MG63 (cell line): Measurements from ENCODE around the gene BTBD8. TPM values are rescaled to one million over a fixed set of nuclear protein-coding genes. Genes with fewer than 3 reads are reported as not detected.
A peak's percentile ranks its signal among the peaks of the same experiment; 100 is the strongest.
"Not testable (repeated sequence)": the region's sequence is repeated elsewhere in the genome, so short reads cannot be mapped to it uniquely, and the experiment has no call there.

Experiments used
- DNase-seq: peaks from one replicate; pipeline ENCODE4 v3.0.0-alpha.2; 2020
- H3K27me3 ChIP-seq: fragments of 250-450 bp; sonication (Bioruptor Pico); 2 replicates; pipeline ENCODE4 v1.5.1; 2020; ENCODE audit warnings: mild to moderate bottlenecking, moderate library complexity
- H3K36me3 ChIP-seq: fragments of 250-450 bp; sonication (Bioruptor Pico); 2 replicates; pipeline ENCODE4 v1.5.1; 2020; ENCODE audit warnings: mild to moderate bottlenecking, moderate library complexity
- H3K4me3 ChIP-seq: fragments of 250-450 bp; sonication (Bioruptor Pico); 2 replicates; pipeline ENCODE4 v1.5.1; 2020; ENCODE audit warnings: mild to moderate bottlenecking, moderate library complexity
- H3K9me3 ChIP-seq: fragments of 250-450 bp; sonication (Bioruptor Pico); 2 replicates; pipeline ENCODE4 v1.5.1; 2020; ENCODE audit warnings: mild to moderate bottlenecking, moderate library complexity
- total RNA-seq: library from RNA; depleted of rRNA; stranded (reverse); fragments of >200 nt; shearing (Covaris generic); gene quantifications from 2 replicates; pipeline ENCODE4 v1.2.3, GENCODE V29; 2014; ENCODE audit warnings: low replicate concordance; rRNA removed

The BTBD8 gene
- total RNA-seq: 0.15 and 0.99 TPM in 2 replicates

DNA sequence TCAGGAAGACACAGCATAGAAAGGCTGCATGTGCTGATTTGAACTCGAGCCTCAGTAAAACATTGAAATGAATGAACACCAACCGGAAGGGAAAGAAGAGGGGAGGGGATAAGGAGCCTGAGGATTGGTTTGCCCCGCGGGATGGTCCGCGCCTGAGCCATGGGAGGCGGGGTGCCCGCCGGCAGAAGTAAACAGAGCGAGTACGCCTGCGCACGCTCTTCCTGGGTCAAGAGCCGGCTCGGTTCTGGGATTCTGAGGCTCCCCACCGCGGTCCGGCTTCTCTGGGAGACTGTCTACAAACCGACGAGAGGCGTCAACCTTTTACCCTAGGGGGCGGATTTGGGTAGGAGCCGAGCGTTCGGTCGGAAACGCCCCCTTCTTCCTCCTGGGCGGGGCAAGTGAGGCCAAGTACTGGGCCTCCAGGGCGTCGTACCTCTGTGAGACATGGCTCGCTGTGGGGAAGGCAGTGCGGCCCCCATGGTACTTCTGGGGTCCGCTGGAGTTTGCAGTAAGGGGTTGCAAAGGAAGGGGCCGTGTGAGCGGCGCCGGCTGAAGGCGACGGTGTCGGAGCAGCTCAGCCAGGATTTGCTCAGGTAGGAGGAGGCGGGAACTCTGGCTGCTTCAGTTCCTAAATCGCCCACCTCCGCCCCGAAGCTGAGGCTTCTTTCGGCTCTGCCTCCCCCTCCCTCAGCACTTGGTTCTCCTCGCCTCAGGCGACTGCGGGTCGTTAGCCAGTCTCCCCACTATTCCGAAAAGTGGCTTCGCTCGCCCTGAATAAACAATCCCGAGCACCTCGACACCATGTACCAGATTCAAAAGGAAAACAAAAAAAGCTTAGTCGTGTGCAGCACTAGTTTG is at the start of gene BTBD8:
Gene BTBD8, plus strand, starts transcription at position 218 of the 858 bp plus-strand sequence. Its CDS starts 227 bp downstream, at position 445.
- H3K27me3 ChIP-seq: no peaks in the 10 kb centered on the region
- no peaks in the 10 kb centered on the region for H3K36me3 ChIP-seq
- DNase-seq: peak; percentile 69

DNA sequence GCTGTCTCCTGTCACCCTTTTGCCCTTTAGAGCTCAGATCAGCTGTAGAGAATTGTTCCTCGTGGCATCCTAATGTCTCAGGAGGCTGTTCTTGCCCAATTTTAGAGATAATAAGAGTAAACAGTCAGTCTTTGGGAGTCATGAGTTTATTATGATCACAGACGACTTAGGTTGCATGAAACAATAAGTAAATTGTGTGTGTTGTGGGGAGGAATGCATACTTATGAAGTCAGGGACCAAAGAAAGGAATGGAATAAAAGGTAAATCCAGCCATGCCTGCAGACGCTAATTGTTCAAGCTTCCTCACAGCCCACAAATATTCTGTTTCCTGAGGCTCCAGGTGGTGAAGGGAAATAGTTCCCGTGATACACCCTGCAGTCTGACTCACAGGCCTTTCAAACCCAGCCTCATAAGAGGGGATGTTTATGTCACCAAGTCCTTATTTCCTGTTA is 49.5 kb upstream of the BTBD8 start:
- no peaks in the 10 kb centered on the region for H3K9me3 ChIP-seq
- H3K27me3 ChIP-seq: no peaks in the 10 kb centered on the region
- no peak overlapping the region for H3K4me3 ChIP-seq
- DNase-seq: no peak
- H3K36me3 ChIP-seq: no peaks in the 10 kb centered on the region

More for the DNA sequence above, at the start of gene BTBD8:
- Histone ChIP-seq H3K9me3 (0 out of 2 replicates have a peak, but pooled peaks cover 2% of the 10 kb centered on the region), H3K4me3 (peak within 1 kb of the TSS; percentile 79)

DNA sequence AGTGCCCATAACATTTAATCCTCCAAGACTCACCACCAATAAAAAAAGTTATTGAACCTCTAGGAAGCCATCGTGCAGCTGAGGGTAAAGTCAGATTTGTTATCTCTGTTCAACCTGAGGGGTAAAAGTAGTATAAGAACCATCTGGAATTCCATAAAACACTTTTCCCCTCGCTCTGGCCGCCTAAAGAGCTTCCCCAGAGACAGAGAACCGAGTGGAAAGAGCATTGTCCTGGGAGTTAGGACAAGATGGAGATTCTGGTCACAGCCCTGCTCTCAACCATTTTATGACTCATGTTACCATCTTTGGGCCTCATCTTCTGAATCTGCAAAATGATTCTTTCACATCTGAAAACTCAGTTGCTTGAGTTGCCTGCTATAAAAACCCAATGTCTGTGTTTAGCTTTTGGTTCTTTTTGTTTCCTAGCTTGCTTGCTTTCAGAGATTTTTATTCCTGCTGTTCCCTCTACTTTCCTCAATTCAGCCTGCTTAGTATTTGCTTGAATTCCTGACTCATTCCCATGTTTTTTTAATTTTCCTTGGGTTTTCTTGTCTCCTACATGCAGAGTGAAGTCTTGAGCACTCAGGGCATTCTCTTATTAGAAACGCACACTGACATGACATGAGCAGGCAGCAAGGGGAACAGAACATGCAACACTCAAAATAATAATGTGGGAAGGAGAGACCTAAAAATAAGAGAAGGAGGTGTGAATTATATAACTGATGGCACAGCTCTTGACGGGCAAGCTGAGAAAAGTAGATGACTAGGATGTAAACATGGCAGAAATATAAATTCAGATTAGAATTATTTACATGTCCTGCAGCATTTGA is 48.6 kb upstream of the BTBD8 start:
- Histone ChIP-seq H3K4me3 (no peak overlapping the region), H3K36me3 (no peaks in the 10 kb centered on the region), H3K9me3 (no peaks in the 10 kb centered on the region), H3K27me3 (peaks cover 3% of the 10 kb centered on the region; the same call in 1 of the 2 replicates)
- no peak for DNase-seq

DNA sequence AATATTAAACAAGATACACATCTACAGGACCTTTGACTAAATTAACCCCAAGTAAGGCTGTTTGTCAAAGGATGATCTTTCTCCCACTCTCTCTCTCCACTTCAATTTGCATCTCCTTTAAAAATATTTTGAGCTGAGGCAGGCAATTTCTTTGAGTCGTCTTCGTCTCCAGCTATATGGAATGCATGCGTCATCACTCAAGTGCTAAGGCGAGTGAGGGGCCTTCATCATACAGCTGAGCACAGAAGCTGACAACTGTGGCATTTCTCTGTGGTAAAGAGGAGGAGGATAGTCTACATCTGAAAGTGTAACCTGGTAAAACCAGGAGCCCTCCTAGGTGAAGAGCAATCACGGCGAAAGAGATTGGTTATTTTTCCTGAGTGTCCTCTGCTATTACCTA is 42.7 kb upstream of the BTBD8 start:
- H3K9me3 ChIP-seq: no peaks in the 10 kb centered on the region
- H3K27me3 ChIP-seq: peaks cover 3% of the 10 kb centered on the region; the same call in 1 of the 2 replicates
- H3K36me3 ChIP-seq: no peaks in the 10 kb centered on the region
- H3K4me3 ChIP-seq: no peak overlapping the region
- no peak for DNase-seq

DNA sequence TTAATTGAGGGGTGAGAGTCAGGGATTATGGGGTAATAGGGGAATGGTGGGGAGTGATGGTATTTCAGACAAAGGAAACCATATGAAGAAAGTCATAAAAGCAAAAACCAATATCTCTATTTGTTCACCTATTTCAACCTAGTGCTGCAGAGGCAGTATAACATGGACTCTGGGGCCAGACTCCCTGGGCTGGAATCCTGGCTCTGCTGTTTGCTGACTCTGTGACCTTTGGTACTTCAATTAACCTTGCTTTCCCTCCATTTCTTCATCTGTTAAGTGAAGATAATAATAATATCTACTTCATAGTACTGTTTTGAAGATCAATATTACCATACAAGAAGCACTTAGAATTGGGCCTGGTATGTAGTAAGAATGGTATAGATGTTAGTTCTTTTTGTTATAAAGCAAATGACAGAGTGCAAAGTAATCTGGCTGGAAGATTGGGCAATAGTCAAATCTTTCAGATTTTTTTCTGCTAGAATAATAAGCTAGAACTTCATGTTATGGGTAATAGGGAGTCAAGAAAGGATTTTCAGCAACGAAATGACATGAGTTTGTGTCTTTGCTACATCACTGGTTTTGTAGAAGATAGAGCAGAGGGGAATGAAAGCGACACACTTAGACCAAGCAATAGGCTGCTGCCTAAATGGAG is 41.3 kb upstream of the BTBD8 start:
- Histone ChIP-seq H3K9me3 (no peaks in the 10 kb centered on the region), H3K27me3 (peaks cover 3% of the 10 kb centered on the region; the same call in 1 of the 2 replicates), H3K36me3 (no peaks in the 10 kb centered on the region), H3K4me3 (no peak overlapping the region)
- no peak for DNase-seq

DNA sequence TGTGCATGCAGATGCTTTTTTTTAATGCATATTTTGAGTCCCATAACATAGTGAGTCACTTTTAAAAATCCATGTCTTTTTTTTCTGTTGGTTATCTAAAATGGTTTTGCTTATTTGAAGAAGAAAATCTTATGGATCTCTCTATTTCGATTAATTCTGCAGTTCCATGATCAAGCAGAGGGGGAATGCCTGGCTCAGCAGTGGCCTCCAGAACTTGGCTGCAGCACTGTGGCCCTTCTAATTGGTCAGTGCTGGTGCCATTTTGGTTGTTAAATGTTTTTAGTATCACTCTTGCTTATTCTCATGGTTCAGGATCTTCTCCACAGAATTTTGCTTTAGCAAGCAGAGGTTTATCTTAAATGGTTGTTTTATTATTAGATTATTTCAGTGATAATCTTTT is 39.2 kb upstream of the BTBD8 start:
- no peak overlapping the region for H3K4me3 ChIP-seq
- peaks cover 3% of the 10 kb centered on the region; the same call in 1 of the 2 replicates for H3K27me3 ChIP-seq
- no peak for DNase-seq
- H3K36me3 ChIP-seq: no peaks in the 10 kb centered on the region
- no peaks in the 10 kb centered on the region for H3K9me3 ChIP-seq

DNA sequence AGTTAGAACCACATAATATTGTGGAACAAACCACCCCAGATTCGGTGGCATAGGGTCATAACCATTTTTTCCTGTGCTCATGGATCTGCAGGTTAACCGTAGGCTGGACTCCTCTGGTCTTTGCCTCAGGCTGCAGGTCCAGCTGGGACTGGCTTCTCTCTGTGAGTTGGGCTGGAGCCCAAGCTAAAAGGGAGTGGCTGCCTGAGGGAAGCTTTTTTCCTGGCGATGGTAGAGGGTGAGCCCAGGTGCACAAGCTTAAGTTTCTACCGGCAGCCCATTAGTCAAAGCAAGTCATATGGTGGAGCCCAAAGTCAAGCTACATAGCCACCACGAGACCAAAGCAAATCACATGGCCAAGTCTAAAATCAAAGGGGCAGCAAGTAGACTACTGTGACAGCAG is 36.5 kb upstream of the BTBD8 start:
- no peak overlapping the region for H3K4me3 ChIP-seq
- DNase-seq: no peak
- no peaks in the 10 kb centered on the region for H3K9me3 ChIP-seq
- no peaks in the 10 kb centered on the region for H3K36me3 ChIP-seq
- no peaks in the 10 kb centered on the region for H3K27me3 ChIP-seq

DNA sequence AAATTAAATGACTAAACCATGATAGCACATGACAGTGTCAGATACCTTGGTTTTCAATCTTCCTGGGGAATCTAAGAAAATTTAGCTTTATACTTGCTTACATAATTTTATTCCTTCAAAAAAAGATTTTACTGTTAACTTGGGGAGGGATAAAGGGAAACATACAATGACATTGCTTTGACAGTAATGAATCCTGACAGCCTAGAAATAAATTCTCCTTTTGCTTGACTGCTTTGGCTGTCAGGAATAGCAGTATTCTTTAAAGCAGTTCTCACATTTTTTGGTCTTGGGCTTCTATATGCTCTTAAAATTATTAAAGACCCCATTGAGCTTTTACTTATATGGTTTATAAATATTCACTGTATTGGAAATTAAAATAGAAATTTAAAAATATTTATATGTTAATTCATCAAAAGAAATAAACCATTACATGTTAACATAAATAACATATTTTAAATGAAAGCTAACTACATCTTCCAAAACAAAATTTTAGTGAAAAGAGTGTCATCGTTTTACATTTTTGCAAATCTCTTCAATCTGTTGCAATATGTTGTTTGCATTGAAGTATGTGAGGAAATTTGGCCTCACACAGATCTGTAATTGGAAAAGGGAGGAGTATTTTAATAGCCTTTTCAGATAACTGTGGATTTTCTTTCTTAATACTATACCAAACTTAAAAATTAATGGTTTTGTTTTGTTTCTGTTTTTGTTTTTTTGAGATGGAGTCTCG is 34.2 kb upstream of the BTBD8 start:
- H3K9me3 ChIP-seq: no peaks in the 10 kb centered on the region

DNA sequence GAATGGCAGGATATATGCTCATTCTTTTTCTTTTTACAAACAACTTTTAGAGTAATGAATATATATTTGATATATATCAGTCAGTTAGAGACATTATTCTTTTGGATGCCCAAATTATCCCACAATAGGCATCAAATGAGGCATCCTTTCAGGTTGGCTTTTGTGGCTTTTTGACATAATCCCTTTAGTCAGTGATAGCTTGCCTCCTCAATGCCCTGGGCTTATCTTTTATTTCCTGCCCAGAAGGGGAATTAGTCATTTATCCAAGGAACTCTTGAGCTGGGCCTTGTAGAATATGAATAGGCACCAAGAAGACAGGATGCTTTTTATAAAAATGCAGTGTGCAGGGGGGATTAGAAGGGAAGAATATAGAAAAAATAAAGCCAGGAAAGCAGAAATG is 28.2 kb upstream of the BTBD8 start:
- Histone ChIP-seq H3K4me3 (no peak overlapping the region), H3K9me3 (no peaks in the 10 kb centered on the region)
- DNase-seq: no peak

More for the DNA sequence above, 34.2 kb upstream of the BTBD8 start:
- no peaks in the 10 kb centered on the region for H3K27me3 ChIP-seq
- no peak for DNase-seq
- H3K4me3 ChIP-seq: no peak overlapping the region
- no peaks in the 10 kb centered on the region for H3K36me3 ChIP-seq

DNA sequence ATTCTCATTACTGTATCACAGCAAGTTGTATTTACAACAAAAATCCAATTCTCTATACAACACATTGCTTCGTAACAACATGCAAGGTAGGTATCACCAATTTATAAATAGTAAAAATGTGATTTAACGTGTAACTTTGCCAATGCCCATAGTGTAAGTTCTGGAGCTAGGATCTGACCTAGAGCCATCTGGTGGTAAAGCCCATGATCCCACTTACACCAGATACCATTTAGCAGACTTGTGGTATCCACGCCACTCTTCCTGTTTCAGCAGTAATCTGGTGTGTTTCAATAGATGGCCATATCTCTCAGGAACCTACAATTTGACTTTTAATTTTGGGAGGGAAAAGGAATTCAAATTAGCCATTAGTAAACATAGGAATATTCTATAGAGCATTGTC is 15.1 kb upstream of the BTBD8 start:
- DNase-seq: no peak
- no peaks in the 10 kb centered on the region for H3K27me3 ChIP-seq
- no peaks in the 10 kb centered on the region for H3K36me3 ChIP-seq
- H3K4me3 ChIP-seq: no peak overlapping the region
- no peaks in the 10 kb centered on the region for H3K9me3 ChIP-seq

More for the DNA sequence above, 28.2 kb upstream of the BTBD8 start:
- Histone ChIP-seq H3K27me3 (no peaks in the 10 kb centered on the region), H3K36me3 (no peaks in the 10 kb centered on the region)

DNA sequence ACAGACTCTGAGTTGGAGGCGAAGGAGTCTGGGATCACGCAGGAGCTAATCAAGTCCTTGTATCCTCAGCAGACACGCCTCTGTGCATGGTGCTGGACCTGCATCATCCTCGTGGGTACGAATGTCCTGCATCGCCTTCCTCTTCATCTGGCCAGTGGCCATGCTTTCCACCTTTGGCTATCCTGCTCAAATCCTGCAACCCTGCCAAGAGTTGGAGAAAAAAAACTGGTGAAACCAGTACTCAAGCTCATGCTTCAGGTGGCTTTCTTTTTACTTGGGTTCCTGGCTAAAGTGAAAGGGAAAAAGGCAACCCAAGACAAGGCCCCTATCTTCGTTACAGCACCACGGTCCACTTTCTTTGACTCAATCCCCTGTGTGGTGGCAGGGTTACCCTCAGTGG is 13.8 kb upstream of the BTBD8 start:
- H3K4me3 ChIP-seq: no peak overlapping the region
- no peak for DNase-seq
- no peaks in the 10 kb centered on the region for H3K27me3 ChIP-seq
- H3K36me3 ChIP-seq: no peaks in the 10 kb centered on the region
- no peaks in the 10 kb centered on the region for H3K9me3 ChIP-seq

DNA sequence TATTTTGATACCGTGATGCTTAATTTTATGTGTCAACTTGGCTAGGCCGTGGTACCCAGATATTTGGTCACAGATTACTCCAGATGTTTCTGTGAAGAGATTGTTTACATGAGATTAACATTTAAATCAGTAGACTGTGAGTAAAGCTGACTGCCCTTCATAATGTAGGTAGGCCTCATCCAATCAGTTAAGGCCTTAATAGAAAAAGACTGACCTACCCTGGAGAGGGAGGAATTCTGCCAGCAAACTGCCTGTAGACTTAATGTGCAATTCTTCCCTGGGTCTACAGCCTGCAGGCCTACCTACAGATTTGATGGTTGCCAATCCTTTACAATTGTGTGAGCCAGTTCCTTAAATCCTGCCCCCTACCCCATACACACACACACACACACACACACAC is 9.3 kb upstream of the BTBD8 start:
- DNase-seq: no peak
- Histone ChIP-seq H3K36me3 (no peaks in the 10 kb centered on the region), H3K27me3 (no peaks in the 10 kb centered on the region), H3K9me3 (no peaks in the 10 kb centered on the region), H3K4me3 (no peak overlapping the region)

DNA sequence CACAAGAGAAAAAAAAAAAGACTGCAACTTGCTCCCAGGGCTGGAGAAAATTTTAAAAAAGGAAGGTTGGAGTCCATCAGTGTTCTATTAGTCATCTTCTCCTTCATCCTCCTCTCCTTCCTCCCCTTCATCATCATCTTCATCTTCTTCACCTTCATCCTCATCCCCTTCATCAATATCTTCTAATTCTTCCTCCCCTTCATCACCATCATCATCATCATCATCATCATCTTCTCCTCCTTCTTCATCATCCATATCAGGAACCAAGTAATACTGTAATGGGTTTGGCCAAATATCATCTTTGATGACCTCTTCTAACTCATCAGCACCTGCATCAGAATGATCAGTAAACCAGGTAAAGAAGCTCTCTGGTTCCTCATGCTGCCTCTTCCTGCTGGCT is 5.7 kb upstream of the BTBD8 start:
- not testable (repeated sequence) for H3K9me3 ChIP-seq, DNase-seq, H3K36me3 ChIP-seq, H3K4me3 ChIP-seq, H3K27me3 ChIP-seq

DNA sequence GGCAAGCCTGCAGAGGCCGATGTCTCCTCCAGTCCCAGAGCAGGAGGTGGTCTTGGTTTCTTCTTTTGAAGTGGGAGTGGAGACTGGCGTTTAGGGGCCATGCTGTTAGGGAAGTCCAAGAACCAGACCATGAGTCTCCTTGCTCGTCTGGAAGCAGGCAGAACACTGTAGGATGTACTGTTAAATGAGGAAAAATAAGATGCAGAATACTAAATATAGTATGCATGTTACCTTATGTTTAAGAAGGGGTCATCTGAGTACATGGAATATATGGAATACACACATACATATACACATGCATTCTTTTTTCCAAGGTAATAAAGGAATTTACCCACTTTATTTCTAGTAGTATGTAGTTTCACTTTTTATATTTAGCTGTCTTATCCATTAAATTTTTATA is 4.8 kb upstream of the BTBD8 start, which contains the start of gene SETSIP:
Gene SETSIP, minus strand, starts transcription at position 101 of the 400 bp plus-strand sequence. Its CDS starts 0 bp downstream, at position 101.
- no peaks in the 10 kb centered on the region for H3K9me3 ChIP-seq
- H3K36me3 ChIP-seq: no peaks in the 10 kb centered on the region
- H3K4me3 ChIP-seq: no peak within 1 kb of the TSS
- H3K27me3 ChIP-seq: no peaks in the 10 kb centered on the region
- DNase-seq: no peak

DNA sequence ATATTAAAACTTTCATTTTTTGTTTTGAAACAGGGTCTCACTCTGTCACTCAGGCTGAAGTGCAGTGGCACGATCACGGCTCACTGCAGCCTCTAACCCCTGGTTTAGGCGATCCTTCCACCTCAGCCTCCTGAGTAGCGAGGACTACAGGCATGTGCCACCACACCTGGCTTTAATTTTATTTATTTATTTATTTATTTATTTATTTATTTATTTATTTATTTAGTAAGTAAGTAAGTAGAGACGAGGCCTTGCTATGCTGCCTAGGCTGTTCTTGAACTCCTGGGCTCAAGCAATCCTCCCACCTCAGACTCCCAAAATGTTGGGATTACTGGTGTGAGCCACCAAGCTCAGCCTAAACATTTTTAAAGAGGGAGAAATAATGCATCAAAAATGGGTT is 3.8 kb upstream of the BTBD8 start:
- Histone ChIP-seq H3K36me3 (no peaks in the 10 kb centered on the region), H3K9me3 (no peaks in the 10 kb centered on the region), H3K4me3 (no peak overlapping the region), H3K27me3 (no peaks in the 10 kb centered on the region)
- no peak for DNase-seq

DNA sequence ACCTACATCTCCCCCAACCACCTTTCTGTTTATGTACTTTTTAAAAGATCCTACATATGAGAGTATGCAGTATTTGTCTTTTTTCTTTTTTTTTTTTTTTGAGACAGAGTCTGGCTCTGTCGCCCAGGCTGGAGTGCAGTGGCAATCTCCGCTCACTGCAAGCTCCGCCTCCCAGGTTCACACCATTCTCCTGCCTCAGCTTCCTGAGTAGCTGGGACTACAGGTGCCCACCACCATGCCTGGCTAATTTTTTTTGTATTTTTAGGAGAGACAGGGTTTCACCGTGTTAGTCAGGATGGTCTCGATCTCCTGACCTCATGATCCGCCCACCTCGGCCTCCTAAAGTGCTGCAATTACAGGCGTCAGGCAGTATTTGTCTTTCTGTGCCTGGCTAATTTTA is 2.1 kb upstream of the BTBD8 start:
- not testable (repeated sequence) for H3K36me3 ChIP-seq, H3K9me3 ChIP-seq, DNase-seq, H3K4me3 ChIP-seq, H3K27me3 ChIP-seq
